Stomach (tissue), 9 donors: ENCODE data around the gene GBX2. TPM values are rescaled to one million over a fixed set of nuclear protein-coding genes. Genes with fewer than 3 reads are reported as not detected.

Source experiments
- DNase-seq, 2 donors: peaks; one replicate each; pipeline versions ENCODE4 v3.0.0 to v3.0.0-alpha.2; 2013 to 2019
- H3K27ac ChIP-seq, 5 donors: fragments of 200-600 bp in 4 of 5; sonication (generic) in 4 of 5; one replicate each; pipeline ENCODE4 v1.5.1; 2013 to 2019; ENCODE audit warnings: mild to moderate bottlenecking in 1 of 5, moderate library complexity in 1 of 5
- H3K27me3 ChIP-seq, 3 donors: fragments of 200-600 bp; sonication (generic); one replicate each; pipeline ENCODE4 v1.5.1; 2017 to 2019; ENCODE audit warnings: mixed run types in 1 of 3
- H3K36me3 ChIP-seq, 4 donors: fragments of 200-600 bp; sonication (generic); 1 replicate in 3 of 4; 2 replicates in 1 of 4; pipeline ENCODE4 v1.5.1; 2016 to 2019
- H3K4me1 ChIP-seq, 4 donors: fragments of 200-600 bp; sonication (generic); one replicate each; pipeline ENCODE4 v1.5.1; 2016 to 2019
- H3K4me3 ChIP-seq, 4 donors: fragments of 200-600 bp; sonication (generic) in 3 of 4; one replicate each; pipeline ENCODE4 v1.5.1; 2016 to 2019; ENCODE audit warnings: mild to moderate bottlenecking in 1 of 4
- H3K9me3 ChIP-seq, 4 donors: fragments of 200-600 bp; sonication (generic); one replicate each; pipeline ENCODE4 v1.5.1; 2016 to 2019
- CTCF ChIP-seq, 7 experiments: fragments of 450-650 bp in 4 of 7; fragments of 200-600 bp in 3 of 7; sonication (generic) in 3 of 7; IDR thresholded peaks; one replicate each; pipeline ENCODE4 v1.5.1; 2016 to 2019; ENCODE audit warnings: antibody characterized with exemption in 7 of 7, control low read depth in 2 of 7, mild to moderate bottlenecking in 1 of 7
- EP300 ChIP-seq: sonication (generic); formaldehyde crosslinking; IDR thresholded peaks from one replicate; pipeline ENCODE4 v1.6.1; 2017; ENCODE audit warnings: antibody characterized with exemption
- POLR2A ChIP-seq, 4 donors: fragments of 450-650 bp; IDR thresholded peaks; one replicate each; pipeline ENCODE4 v1.6.1; 2016; ENCODE audit warnings: antibody characterized with exemption in 4 of 4, control low read depth in 2 of 4, mild to moderate bottlenecking in 1 of 4, moderate library complexity in 1 of 4
- POLR2AphosphoS5 ChIP-seq, 3 donors: sonication (generic); formaldehyde crosslinking; IDR thresholded peaks; one replicate each; pipeline ENCODE4 v1.6.1; 2016; ENCODE audit warnings: antibody characterized with exemption in 3 of 3
- WGBS, 5 donors: extraction: QIAGEN DNeasy Blood & Tissue Kit in 3 of 5; methylation state at CpG; one replicate each; pipeline versions ENCODE4 v1.1.5 to v1.1.7; 2013 to 2018; 5-methylcytosine and 5-hydroxymethylcytosine counted together
- intact Hi-C: fragments of 100-400 bp; cut with DNase I; formaldehyde crosslinking; loops from one replicate; pipeline ENCODE4 v1.15.1; 2023; ENCODE audit warnings: low total_unique reads
- polyA plus RNA-seq, 3 donors: library from polyadenylated mRNA; stranded (reverse); fragments of 200-250 nt; gene quantifications; one replicate each; pipeline ENCODE4 v1.2.3, GENCODE V29; 2013
- total RNA-seq, 5 donors: library from RNA; depleted of rRNA; stranded (reverse); fragments of >200 nt; gene quantifications; one replicate each; pipeline versions ENCODE4 v1.1.0 to v1.2.3, GENCODE V29; 2014 to 2016
- donor health status: healthy with polysubstance abuse.
- donor health status: Bipolar disorder and iron deficiency.
- donor health status: healthy.

The GBX2 gene
- total and polyA plus RNA-seq, 8 donors = 0.55 TPM; not detected in 7

DNA sequence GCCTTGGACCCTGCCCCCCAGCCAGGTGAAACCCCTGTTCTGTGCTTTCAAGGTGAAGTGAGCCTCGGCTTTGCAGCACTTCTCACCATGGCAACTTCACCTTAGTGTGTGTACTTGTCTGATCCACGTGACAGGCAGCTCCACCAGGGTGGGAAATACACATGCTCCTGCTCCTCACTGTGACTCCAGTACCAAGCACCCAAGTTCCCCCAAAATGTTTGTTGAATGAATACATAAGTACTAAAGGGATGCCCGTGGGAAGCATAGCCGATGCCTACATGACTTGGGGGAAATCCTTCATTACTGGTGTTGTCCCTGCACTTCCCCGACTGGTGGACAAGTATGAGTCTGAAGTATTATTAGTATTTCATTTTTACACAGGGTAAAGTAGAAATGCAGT, 41.8 kb upstream of the GBX2 start:
- Histone ChIP-seq H3K36me3 (no peaks in the 10 kb centered on the region), H3K9me3 (peaks cover 0 to 19% (median 18%) of the 10 kb centered on the region in 4 donors), H3K27me3 (peaks cover 5 to 57% (median 23%) of the 10 kb centered on the region in 3 donors), H3K27ac (no peak overlapping the region), H3K4me1 (no peaks in the 10 kb centered on the region), H3K4me3 (no peak overlapping the region)
- TF ChIP-seq CTCF (IDR thresholded peaks at IDR 0.05) (no peak), EP300 (no peak), POLR2AphosphoS5 (IDR thresholded peaks at IDR 0.05) (no peak), POLR2A (IDR thresholded peaks at IDR 0.05) (no peak)
- intact Hi-C loops = no loop called here
- no peak for DNase-seq
- WGBS, 5 donors = 64 to 84% (median 74%) methylated on average over 4 to 5 of the region's 5 CpGs

GRCh38 chr2:236209535-236209934, 41.3 kb upstream of the GBX2 start:
- H3K4me3 ChIP-seq = no peak overlapping the region
- TF ChIP-seq POLR2A (IDR thresholded peaks at IDR 0.05) = no peak
- TF ChIP-seq CTCF (IDR thresholded peaks at IDR 0.05) = no peak
- no peak for TF ChIP-seq EP300
- TF ChIP-seq POLR2AphosphoS5 (IDR thresholded peaks at IDR 0.05) = no peak
- no peaks in the 10 kb centered on the region for H3K36me3 ChIP-seq
- H3K9me3 ChIP-seq = peaks cover 0 to 22% (median 20%) of the 10 kb centered on the region in 4 donors
- WGBS, 5 donors = 58 to 78% (median 64%) methylated on average over 6 of the region's 6 CpGs
- H3K27me3 ChIP-seq = peaks cover 5 to 55% (median 23%) of the 10 kb centered on the region in 3 donors
- intact Hi-C loops = no loop called here
- DNase-seq = no peak
- H3K4me1 ChIP-seq = no peaks in the 10 kb centered on the region
- H3K27ac ChIP-seq = no peak overlapping the region

GRCh38 chr2:236208019-236208926, 40.1 kb upstream of the GBX2 start:
- Histone ChIP-seq H3K36me3 (no peaks in the 10 kb centered on the region), H3K9me3 (peaks cover 0 to 22% (median 20%) of the 10 kb centered on the region in 4 donors), H3K27ac (no peak overlapping the region), H3K4me1 (no peaks in the 10 kb centered on the region), H3K4me3 (no peak overlapping the region), H3K27me3 (peaks cover 0 to 47% (median 15%) of the 10 kb centered on the region in 3 donors)
- intact Hi-C loops = no loop called here
- WGBS, 5 donors = 67 to 77% (median 73%) methylated on average over 28 of the region's 28 CpGs
- no peak for DNase-seq
- TF ChIP-seq CTCF (IDR thresholded peaks at IDR 0.05) (no peak), EP300 (no peak), POLR2AphosphoS5 (IDR thresholded peaks at IDR 0.05) (no peak), POLR2A (IDR thresholded peaks at IDR 0.05) (no peak)

DNA sequence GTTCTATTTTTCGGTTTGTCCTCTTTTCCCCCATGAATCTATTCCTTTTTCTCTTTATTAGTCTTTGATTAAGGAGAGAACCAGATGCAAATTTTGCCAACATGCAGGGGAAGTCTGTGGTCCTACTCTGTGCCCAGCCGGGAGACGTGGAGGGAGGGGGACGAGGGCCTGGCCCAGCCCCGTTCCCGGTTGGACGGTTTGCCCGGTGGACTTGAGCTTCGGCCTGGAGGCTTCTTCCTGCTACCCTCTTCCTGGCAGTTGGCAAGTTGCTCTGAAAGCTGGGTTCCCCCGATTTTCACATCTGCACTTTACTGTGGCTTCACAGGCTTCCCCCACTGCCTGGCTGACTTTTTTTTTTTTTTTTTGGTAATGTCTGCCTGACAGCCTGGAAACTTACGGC, 39.3 kb upstream of the GBX2 start:
- no peak overlapping the region for H3K27ac ChIP-seq
- no peaks in the 10 kb centered on the region for H3K36me3 ChIP-seq
- peaks cover 0 to 39% (median 15%) of the 10 kb centered on the region in 3 donors for H3K27me3 ChIP-seq
- 82 to 88% (median 86%) methylated on average over 11 of the region's 11 CpGs for WGBS, 5 donors
- H3K4me1 ChIP-seq = no peaks in the 10 kb centered on the region
- no peak overlapping the region for H3K4me3 ChIP-seq
- intact Hi-C loops = no loop called here
- H3K9me3 ChIP-seq = peaks cover 0 to 22% (median 20%) of the 10 kb centered on the region in 4 donors
- no peak for DNase-seq
- TF ChIP-seq CTCF (IDR thresholded peaks at IDR 0.05) = no peak
- no peak for TF ChIP-seq POLR2AphosphoS5 (IDR thresholded peaks at IDR 0.05)
- TF ChIP-seq EP300 = no peak
- no peak for TF ChIP-seq POLR2A (IDR thresholded peaks at IDR 0.05)
